GM21529 (cell line): ENCODE results near the gene MRPL18.
A peak's percentile ranks its signal among the peaks of the same experiment; 100 is the strongest.
"Not testable (repeated sequence)": the region's sequence is repeated elsewhere in the genome, so short reads cannot be mapped to it uniquely, and the experiment has no call there.

Experiments used
- ATAC-seq: cut with Tn5 transposase; IDR thresholded peaks from one replicate; pipeline ENCODE4 v1.9.1; 2021; ENCODE audit not compliant: unreplicated experiment

The MRPL18 gene

DNA sequence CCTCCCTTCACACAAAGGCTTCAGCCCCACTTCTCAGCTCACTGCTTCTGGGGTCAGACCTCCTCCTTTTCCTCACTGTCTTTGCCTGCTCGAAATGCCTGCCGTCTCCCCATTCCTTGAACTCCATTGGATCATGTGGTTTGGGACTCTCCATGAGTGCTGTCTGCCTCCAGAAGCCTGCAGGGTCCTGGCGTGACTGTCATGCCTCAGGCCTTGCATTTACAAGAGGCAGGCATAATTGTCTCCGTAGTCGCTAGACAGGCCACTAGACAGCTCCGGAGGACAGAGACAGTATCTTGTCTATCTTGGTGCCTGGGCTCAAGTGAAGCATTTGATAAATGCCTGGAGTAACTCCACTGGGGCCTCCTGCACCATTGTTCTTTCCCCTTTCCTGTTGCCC is 25.1 kb downstream of the MRPL18 start:
- ATAC-seq = no peak

DNA sequence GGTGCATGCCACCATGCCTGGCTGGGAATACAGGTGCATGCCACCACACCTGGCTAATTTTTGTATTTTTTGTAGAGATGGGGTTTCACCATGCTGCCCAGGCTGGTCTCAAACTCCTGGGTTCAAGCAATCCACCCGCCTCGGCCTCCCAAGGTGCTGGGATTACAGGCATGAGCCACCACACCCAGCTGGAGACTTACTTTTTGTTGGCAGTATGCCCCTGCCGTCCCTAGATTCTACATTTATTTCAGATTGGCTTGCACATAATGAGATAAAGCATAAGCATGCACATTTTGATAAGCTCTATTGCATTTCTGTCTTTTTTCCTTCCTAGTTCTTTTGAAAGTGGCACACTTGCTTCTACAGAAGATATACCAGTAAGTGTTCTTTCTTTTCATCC is 26.5 kb downstream of the MRPL18 start:
- ATAC-seq = not testable (repeated sequence)

DNA sequence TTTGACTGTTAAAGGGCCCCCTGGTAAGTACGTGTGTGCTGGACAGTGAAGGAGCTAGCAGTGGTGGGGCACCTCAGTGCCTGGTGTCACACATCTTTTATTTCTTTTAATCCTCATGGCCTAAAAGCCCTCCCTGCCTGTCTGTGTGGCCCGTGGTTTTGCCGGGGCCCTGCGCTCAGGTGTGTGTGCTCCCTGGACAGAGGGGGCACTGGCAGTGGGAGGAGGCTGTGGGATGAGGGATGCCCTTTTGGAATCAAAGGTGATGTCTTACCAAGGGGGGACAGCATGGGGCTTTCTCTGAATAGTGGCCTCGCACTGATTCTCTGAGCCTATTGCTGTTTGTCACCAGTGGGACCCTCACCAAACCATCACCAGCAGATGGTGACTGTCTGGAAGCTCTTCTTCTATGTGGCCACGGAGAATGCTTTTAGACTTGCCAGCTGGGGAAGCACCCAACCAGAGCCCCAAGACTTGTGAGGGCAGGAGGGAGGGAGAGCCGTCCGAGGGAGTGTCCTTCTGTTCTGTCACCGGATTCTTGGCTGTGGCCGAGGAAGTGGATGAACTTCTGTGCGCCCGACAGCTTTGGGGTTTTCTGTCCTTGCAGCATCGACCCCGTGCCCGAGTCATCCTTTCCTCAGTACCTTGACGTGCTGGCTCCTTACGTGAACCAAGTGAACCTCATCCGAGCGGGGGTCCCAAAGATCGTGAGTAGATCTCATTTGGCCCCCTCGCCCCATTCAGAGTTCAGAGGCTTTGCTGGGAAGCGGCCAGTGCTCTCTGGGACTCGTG is 27.9 kb downstream of the MRPL18 start:
- ATAC-seq = no peak

GRCh38 chr6:159819098-159819497 is 28.8 kb downstream of the MRPL18 start:
- ATAC-seq = no peak

GRCh38 chr6:159819932-159820640 is 29.8 kb downstream of the MRPL18 start:
- ATAC-seq = no peak

GRCh38 chr6:159821122-159821521 is 30.9 kb downstream of the MRPL18 start:
- ATAC-seq = no peak

DNA sequence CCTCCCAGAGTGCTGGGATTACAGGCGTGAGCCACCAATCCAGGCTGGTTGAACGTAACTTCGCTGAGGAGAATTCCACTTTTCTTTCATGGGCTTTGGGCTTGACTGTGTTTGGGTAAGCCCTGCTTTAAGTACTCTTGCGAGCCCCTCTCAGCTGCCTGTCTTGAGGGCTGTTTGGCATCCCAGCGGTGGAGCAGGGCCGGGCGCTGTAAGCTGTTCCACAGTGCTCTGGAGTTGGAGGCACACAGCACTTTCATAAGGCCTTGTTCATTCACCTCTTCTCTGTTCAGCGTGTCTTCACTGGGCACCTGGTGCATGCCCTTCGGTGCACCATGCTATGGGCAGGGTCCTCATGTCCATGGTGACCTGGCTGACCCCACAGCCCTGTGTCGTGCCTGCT is 31.5 kb downstream of the MRPL18 start:
- ATAC-seq = no peak

DNA sequence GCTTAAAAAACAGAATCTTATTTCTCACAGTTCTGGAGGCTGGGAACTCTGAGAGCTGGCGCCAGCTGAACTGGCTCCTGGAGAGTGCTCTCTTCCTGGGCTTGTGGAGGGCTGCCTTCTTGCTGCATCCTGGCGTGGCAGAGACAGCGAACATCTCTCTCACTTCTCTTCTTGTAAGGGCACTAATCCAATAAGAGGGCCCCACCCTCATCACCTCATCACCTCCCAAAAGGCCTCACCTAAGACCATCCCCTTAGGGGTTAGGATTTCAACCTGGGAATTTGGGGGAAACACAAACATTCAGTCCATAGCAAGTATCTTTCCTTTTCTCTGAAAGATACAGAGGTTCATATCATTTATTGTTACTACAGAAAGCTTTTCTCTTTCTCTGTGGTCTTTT is 33.7 kb downstream of the MRPL18 start:
- no peak for ATAC-seq

DNA sequence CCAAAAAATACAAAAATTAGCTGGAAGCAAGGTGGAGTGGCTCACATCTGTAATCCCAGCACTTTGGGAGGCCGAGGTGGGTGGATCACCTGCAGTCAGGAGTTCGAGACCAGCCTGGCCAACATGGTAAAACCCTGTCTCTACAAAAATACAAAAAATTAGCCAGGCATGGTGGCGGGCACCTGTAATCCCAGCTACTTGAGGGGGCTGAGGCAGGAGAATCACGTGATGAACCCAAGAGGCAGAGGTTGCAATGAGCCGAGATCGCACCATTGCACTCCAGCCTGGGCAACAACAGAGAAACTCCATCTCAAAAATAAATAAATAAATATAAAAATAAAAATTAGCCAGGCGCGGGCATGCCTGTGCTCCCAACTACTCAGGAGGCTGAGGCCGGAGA is 34.4 kb downstream of the MRPL18 start:
- ATAC-seq = not testable (repeated sequence)

DNA sequence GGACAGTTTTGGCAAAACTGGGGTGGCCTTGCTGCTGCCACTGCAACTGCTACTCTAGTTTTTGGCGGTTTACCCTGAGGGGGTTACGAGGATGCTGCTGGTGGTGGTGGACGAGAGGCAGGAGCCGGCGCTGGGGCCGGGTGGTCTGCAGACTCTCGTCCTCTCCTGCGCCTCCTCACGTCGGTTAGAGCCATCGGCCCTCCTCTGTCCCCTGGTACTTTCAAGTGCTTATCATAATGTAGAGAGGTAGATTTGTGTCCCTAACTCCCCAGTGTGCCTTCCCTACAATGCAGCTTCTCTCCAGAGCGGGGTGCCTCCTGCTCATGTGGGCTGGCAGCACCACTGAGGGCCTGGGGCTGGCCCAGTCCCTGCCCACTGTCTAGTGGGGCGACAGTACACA is 35.7 kb downstream of the MRPL18 start:
- ATAC-seq = no peak

GRCh38 chr6:159826968-159827647 is 36.8 kb downstream of the MRPL18 start:
- ATAC-seq = no peak

GRCh38 chr6:159828074-159828473 is 37.8 kb downstream of the MRPL18 start:
- no peak for ATAC-seq

- peak; percentile 58 for ATAC-seq
Measured at GRCh38 chr6:159829526-159829925, 39.3 kb downstream of the MRPL18 start.

DNA sequence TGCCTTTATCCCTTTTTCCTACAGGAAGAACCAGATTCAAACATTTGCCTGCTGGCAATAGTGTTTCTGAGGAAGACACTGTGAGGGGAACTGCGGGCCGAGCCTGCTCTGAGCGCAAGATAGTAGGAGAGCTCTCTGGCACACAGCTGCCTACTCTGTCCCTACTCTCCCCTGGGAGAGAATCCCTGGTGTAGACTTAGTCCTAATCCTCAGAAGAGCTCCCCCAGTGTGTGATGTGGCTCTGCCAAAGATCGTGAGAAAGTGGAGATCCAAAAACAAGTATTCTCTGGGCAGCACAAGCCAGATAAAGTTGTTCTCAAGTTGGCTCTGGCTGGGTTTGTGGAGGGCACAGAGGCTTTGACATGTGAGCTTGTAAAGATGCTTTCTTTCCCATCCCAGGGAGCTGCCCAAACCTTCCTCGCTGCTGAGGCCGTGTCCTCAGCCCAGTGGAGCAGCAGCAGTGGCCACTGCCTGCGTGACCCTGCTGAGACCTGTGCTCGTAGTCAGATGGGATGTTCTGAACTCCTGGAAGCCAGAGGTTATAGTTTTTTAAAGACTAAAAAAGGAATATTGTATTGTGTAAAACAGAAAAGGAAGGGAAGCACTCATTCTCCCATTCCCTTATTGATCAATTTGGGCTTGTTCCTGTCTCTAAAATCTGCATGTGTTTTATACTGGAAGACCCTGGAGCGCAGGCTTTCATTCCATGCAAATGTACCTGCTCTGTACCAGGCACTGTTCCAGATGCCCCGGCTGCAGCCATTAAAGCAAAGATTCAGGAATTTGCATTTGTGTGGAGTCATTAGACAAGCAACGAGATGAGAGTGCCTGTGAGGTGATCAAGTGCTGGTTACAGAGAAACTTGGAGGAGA is 40.5 kb downstream of the MRPL18 start:
- no peak for ATAC-seq

- ATAC-seq = no peak
Measured at GRCh38 chr6:159831373-159831679, 41.1 kb downstream of the MRPL18 start.

DNA sequence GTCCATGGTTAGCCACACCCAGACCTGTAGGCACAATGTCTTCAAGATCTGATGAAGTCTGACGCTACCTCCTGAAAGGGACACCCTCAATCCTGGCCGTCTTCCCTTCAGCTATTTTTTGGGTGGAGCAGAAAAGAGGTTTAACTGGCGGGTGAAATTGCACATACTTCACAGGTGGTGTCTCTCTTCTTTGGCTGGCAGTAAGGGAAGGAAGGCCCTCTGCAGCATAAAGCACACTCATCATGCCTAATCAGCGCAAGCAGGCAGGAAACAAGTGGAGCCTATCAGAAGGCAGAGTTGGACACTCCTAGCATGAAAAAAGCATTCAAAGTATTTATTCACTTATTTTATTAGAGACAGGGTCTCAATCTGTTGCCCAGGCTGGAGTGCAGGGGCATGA is 42.7 kb downstream of the MRPL18 start:
- ATAC-seq = no peak

GRCh38 chr6:159833556-159833955 is 43.3 kb downstream of the MRPL18 start:
- no peak for ATAC-seq

- no peak for ATAC-seq
Measured at GRCh38 chr6:159833997-159834603, 43.8 kb downstream of the MRPL18 start.

GRCh38 chr6:159836718-159837490 is 46.6 kb downstream of the MRPL18 start:
- no peak for ATAC-seq

DNA sequence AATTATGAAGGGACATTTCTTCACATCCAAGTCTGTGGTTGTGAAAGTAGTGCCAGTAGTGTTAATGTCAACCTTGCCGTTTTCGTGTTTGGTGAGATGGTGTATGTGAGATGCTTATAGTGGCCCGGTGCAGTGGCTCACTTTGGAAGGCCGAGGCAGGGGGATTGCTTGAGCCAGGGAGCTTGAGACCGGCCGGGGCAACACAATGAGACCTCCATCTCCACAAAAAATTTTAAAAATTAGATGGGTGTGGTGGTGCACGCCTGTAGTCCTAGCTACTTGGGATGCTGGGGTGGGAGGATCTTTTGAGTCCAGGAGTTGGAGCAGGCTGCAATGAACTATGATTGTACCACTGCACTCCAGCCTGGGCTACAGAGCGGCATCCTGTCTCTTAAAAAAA is 47.2 kb downstream of the MRPL18 start:
- ATAC-seq = no peak
